ENCODE measurements around the gene TULP4. TPM values are rescaled to one million over a fixed set of nuclear protein-coding genes. Genes with fewer than 3 reads are reported as not detected.

Gene TULP4
- total RNA-seq, 1 experiment from 2014 or later = 105 TPM

DNA sequence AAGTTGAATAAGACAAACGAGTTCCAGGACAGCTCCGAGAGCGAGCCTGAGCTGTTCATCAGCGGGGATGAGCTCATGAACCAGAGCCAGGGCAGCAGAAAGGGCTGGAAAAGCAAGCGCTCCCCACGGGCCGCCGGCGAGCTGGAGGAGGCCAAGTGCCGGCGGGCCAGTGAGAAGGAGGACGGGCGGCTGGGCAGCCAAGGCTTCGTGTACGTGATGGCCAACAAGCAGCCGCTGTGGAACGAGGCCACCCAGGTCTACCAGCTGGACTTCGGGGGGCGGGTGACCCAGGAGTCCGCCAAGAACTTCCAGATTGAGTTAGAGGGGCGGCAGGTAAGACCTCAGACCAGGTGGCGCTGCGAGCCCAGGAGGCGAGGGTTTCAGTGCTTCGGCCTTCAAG is 191.6 kb downstream of the TULP4 start:
- H3K27ac Mint-ChIP-seq (ENCODE audit: unreplicated experiment) = no peak overlapping the region
- CTCF ChIA-PET = no interaction called here
- H3K27me3 Mint-ChIP-seq (ENCODE audit: unreplicated experiment) = no peaks in the 10 kb centered on the region
- intact Hi-C loops (cut with micrococcal nuclease; ENCODE audit: unreplicated experiment) = no loop called here
- H3K4me3 Mint-ChIP-seq (ENCODE audit: low read depth, unreplicated experiment) = no peak overlapping the region
- H3K4me1 Mint-ChIP-seq (ENCODE audit: low read depth, unreplicated experiment) = no peaks in the 10 kb centered on the region
- DNase-seq = no peak
- H3K9me3 Mint-ChIP-seq (ENCODE audit: low read depth, unreplicated experiment) = no peaks in the 10 kb centered on the region
- BruUV-seq (replicated peaks) = no TSS peak
- TF ChIP-seq, protein P1, sequence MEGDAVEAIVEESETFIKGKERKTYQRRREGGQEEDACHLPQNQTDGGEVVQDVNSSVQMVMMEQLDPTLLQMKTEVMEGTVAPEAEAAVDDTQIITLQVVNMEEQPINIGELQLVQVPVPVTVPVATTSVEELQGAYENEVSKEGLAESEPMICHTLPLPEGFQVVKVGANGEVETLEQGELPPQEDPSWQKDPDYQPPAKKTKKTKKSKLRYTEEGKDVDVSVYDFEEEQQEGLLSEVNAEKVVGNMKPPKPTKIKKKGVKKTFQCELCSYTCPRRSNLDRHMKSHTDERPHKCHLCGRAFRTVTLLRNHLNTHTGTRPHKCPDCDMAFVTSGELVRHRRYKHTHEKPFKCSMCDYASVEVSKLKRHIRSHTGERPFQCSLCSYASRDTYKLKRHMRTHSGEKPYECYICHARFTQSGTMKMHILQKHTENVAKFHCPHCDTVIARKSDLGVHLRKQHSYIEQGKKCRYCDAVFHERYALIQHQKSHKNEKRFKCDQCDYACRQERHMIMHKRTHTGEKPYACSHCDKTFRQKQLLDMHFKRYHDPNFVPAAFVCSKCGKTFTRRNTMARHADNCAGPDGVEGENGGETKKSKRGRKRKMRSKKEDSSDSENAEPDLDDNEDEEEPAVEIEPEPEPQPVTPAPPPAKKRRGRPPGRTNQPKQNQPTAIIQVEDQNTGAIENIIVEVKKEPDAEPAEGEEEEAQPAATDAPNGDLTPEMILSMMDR (IDR thresholded peaks at IDR 0.05; ENCODE audit: unreplicated experiment) = no peak
- peaks cover 14% of the 10 kb centered on the region for H3K36me3 Mint-ChIP-seq (ENCODE audit: insufficient read depth, unreplicated experiment)

- BruUV-seq (replicated peaks) = no TSS peak
- TF ChIP-seq, protein P1 (IDR thresholded peaks at IDR 0.05; ENCODE audit: unreplicated experiment) = no peak
- Mint-ChIP-seq H3K27me3 (ENCODE audit: unreplicated experiment) (no peaks in the 10 kb centered on the region), H3K27ac (ENCODE audit: unreplicated experiment) (peak overlapping the region; percentile 1), H3K36me3 (ENCODE audit: insufficient read depth, unreplicated experiment) (peaks cover 14% of the 10 kb centered on the region), H3K4me1 (ENCODE audit: low read depth, unreplicated experiment) (no peaks in the 10 kb centered on the region), H3K9me3 (ENCODE audit: low read depth, unreplicated experiment) (no peaks in the 10 kb centered on the region), H3K4me3 (ENCODE audit: low read depth, unreplicated experiment) (no peak overlapping the region)
- DNase-seq = no peak
- CTCF ChIA-PET = no interaction called here
- intact Hi-C loops (cut with micrococcal nuclease; ENCODE audit: unreplicated experiment) = no loop called here
These were observed 192.9 kb downstream of the TULP4 start for GRCh38 chr6:158505194-158505593.

- no TSS peak for BruUV-seq (replicated peaks)
- Mint-ChIP-seq H3K4me1 (ENCODE audit: low read depth, unreplicated experiment) (no peaks in the 10 kb centered on the region), H3K27me3 (ENCODE audit: unreplicated experiment) (no peaks in the 10 kb centered on the region), H3K27ac (ENCODE audit: unreplicated experiment) (no peak overlapping the region), H3K9me3 (ENCODE audit: low read depth, unreplicated experiment) (no peaks in the 10 kb centered on the region), H3K36me3 (ENCODE audit: insufficient read depth, unreplicated experiment) (peaks cover 17% of the 10 kb centered on the region), H3K4me3 (ENCODE audit: low read depth, unreplicated experiment) (no peak overlapping the region)
- TF ChIP-seq, protein P1 (IDR thresholded peaks at IDR 0.05; ENCODE audit: unreplicated experiment) = no peak
- DNase-seq = no peak
- intact Hi-C loops (cut with micrococcal nuclease; ENCODE audit: unreplicated experiment) = no loop called here
- CTCF ChIA-PET = no interaction called here
These were observed 194.3 kb downstream of the TULP4 start for GRCh38 chr6:158506601-158507000.

DNA sequence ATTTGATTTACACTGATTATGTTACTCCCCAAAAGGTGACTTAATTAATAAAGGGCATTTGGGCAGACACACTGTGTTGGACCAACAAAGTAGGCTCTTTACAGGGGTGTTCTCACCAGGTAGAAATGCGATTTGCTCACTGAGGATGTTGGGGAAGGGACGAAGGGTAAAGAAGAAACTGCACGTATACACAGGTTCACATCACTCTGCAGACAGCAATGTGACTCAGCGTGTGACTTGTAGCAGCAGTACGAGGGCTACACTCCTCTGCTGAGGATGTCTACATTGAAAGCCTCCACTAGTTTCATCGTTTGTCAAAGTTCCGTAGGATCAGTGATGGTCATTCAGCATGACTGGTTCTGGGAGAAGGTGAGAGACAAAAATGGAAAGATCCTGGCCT is 194.9 kb downstream of the TULP4 start:
- TF ChIP-seq, protein P1 (IDR thresholded peaks at IDR 0.05; ENCODE audit: unreplicated experiment) = no peak
- intact Hi-C loops (cut with micrococcal nuclease; ENCODE audit: unreplicated experiment) = no loop called here
- no TSS peak for BruUV-seq (replicated peaks)
- CTCF ChIA-PET = no interaction called here
- no peaks in the 10 kb centered on the region for H3K4me1 Mint-ChIP-seq (ENCODE audit: low read depth, unreplicated experiment)
- H3K4me3 Mint-ChIP-seq (ENCODE audit: low read depth, unreplicated experiment) = no peak overlapping the region
- DNase-seq = no peak
- no peaks in the 10 kb centered on the region for H3K27me3 Mint-ChIP-seq (ENCODE audit: unreplicated experiment)
- H3K9me3 Mint-ChIP-seq (ENCODE audit: low read depth, unreplicated experiment) = no peaks in the 10 kb centered on the region
- peaks cover 13% of the 10 kb centered on the region for H3K36me3 Mint-ChIP-seq (ENCODE audit: insufficient read depth, unreplicated experiment)
- H3K27ac Mint-ChIP-seq (ENCODE audit: unreplicated experiment) = no peak overlapping the region
